Neutrophil (primary cell): ENCODE measurements around the gene CASP1.
"Not testable (repeated sequence)": the region's sequence is repeated elsewhere in the genome, so short reads cannot be mapped to it uniquely, and the experiment has no call there.

ENCODE experiments used
- H3K27ac ChIP-seq: fragments of 200-600 bp; sonication (generic); 2 replicates; pipeline ENCODE4 v1.5.1; 2016; ENCODE audit warnings: mild to moderate bottlenecking, moderate library complexity
- H3K27me3 ChIP-seq: fragments of 200-600 bp; sonication (generic); 2 replicates; pipeline ENCODE4 v1.6.0; 2016; ENCODE audit warnings: mild to moderate bottlenecking
- H3K36me3 ChIP-seq: fragments of 200-600 bp; sonication (generic); 2 replicates; pipeline ENCODE4 v1.5.1; 2017
- H3K4me1 ChIP-seq, 2 experiments: fragments of 200-600 bp in 1 of 2; sonication (generic) in 1 of 2; 1 replicate in 1 of 2; 2 replicates in 1 of 2; pipeline versions ENCODE4 v1.5.1 to v1.6.1; 2013 to 2016; ENCODE audit warnings: low read depth in 1 of 2, low read length in 1 of 2, mild to moderate bottlenecking in 1 of 2, moderate library complexity in 1 of 2; ENCODE audit not compliant: control insufficient read depth in 1 of 2, insufficient read depth in 1 of 2
- H3K4me3 ChIP-seq, 2 experiments: fragments of 200-600 bp in 1 of 2; sonication (generic) in 1 of 2; 1 replicate in 1 of 2; 2 replicates in 1 of 2; pipeline ENCODE4 v1.5.1; 2013 to 2016; ENCODE audit warnings: low read depth in 1 of 2, low read length in 1 of 2, mild to moderate bottlenecking in 1 of 2, moderate library complexity in 1 of 2
- H3K9me3 ChIP-seq: fragments of 200-600 bp; sonication (generic); 2 replicates; pipeline ENCODE4 v1.5.1; 2016
- TF ChIP-seq, protein P1 (sequence below): fragments of 200-600 bp; sonication (generic); IDR thresholded peaks from 2 replicates; pipeline ENCODE4 v1.5.1; 2016; ENCODE audit warnings: antibody characterized with exemption

CASP1 gene

DNA sequence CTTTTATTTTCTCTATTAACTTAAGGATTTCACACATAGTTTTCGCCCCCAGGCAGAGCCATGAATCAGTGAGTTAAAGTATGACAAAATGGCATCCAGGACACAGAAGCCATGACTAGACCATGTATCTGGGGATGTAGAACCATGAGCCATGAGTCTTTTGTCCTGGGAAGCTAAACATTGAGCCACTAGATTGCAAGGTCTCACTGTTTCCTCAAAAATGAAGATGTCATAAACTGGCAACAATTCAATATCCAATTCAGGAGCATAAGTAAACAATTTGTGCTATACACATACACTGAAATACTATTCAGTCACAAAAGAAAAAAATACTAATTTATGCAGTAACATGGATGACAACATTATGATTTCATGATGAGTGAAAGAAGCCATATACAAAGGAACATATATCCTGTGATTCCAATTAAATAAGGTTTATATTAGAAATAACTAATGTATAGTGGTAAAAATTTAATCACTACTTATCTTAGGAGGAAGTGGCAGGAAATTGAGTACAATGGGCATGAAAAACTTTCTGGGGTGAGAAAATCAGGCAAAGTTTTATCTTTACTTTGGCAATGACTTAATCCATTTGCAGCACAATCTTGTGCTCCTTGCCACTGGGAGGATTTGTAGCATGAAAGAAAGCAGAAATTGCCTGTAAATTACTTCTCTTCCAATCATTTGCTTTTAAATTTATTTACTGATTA, 38.7 kb upstream of the CASP1 start:
- no peaks in the 10 kb centered on the region for H3K9me3 ChIP-seq
- H3K4me1 ChIP-seq = peaks cover 10 to 11% of the 10 kb centered on the region in 2 experiments
- H3K27me3 ChIP-seq = no peaks in the 10 kb centered on the region
- H3K4me3 ChIP-seq = no peak overlapping the region
- TF ChIP-seq, protein P1, sequence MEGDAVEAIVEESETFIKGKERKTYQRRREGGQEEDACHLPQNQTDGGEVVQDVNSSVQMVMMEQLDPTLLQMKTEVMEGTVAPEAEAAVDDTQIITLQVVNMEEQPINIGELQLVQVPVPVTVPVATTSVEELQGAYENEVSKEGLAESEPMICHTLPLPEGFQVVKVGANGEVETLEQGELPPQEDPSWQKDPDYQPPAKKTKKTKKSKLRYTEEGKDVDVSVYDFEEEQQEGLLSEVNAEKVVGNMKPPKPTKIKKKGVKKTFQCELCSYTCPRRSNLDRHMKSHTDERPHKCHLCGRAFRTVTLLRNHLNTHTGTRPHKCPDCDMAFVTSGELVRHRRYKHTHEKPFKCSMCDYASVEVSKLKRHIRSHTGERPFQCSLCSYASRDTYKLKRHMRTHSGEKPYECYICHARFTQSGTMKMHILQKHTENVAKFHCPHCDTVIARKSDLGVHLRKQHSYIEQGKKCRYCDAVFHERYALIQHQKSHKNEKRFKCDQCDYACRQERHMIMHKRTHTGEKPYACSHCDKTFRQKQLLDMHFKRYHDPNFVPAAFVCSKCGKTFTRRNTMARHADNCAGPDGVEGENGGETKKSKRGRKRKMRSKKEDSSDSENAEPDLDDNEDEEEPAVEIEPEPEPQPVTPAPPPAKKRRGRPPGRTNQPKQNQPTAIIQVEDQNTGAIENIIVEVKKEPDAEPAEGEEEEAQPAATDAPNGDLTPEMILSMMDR = no peak
- H3K36me3 ChIP-seq = no peaks in the 10 kb centered on the region
- no peak overlapping the region for H3K27ac ChIP-seq

- not testable (repeated sequence) for H3K27me3 ChIP-seq, H3K4me3 ChIP-seq, H3K9me3 ChIP-seq, H3K27ac ChIP-seq, H3K36me3 ChIP-seq
- H3K4me1 ChIP-seq = peaks cover 10 to 11% of the 10 kb centered on the region in 2 experiments
These were observed 37.1 kb upstream of the CASP1 start for GRCh38 chr11:105072080-105072479.

GRCh38 chr11:105071089-105071732, 36.3 kb upstream of the CASP1 start:
- no peaks in the 10 kb centered on the region for H3K27me3 ChIP-seq
- H3K4me3 ChIP-seq = no peak overlapping the region
- peak overlapping the region; percentile 43 for H3K27ac ChIP-seq
- no peaks in the 10 kb centered on the region for H3K36me3 ChIP-seq
- TF ChIP-seq, protein P1 = no peak
- H3K9me3 ChIP-seq = no peaks in the 10 kb centered on the region
- peaks cover 10 to 11% of the 10 kb centered on the region in 2 experiments for H3K4me1 ChIP-seq

DNA sequence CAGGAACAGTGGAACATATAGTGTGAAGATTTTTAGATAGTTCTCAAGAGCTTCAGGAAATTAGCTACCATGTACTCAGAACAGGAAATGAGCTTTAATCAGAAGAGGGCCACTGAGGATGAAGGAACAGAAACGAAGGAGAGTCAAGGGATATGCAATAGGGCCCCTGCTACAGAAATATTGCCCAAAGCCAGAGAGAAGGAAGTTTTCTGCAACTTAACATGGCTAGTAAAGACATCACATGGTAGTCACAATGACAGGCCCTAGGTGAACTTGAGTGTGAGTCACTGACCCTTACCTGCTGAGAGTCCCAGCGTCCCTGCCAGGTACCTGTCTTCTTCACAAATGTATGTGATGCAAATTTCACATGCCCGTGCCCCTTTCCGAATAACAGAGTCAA, 35.4 kb upstream of the CASP1 start:
- no peak overlapping the region for H3K27ac ChIP-seq
- no peaks in the 10 kb centered on the region for H3K27me3 ChIP-seq
- H3K36me3 ChIP-seq = no peaks in the 10 kb centered on the region
- TF ChIP-seq, protein P1 = no peak
- H3K4me3 ChIP-seq = no peak overlapping the region
- peaks cover 10 to 11% of the 10 kb centered on the region in 2 experiments for H3K4me1 ChIP-seq
- no peaks in the 10 kb centered on the region for H3K9me3 ChIP-seq

GRCh38 chr11:105069749-105070148, 34.8 kb upstream of the CASP1 start:
- H3K36me3 ChIP-seq, H3K4me3 ChIP-seq, H3K27me3 ChIP-seq, H3K27ac ChIP-seq, H3K9me3 ChIP-seq: not testable (repeated sequence)
- peaks cover 10 to 11% of the 10 kb centered on the region in 2 experiments for H3K4me1 ChIP-seq

- not testable (repeated sequence) for H3K27ac ChIP-seq, H3K27me3 ChIP-seq, H3K4me3 ChIP-seq, H3K36me3 ChIP-seq, H3K4me1 ChIP-seq, H3K9me3 ChIP-seq
These were observed 28.4 kb upstream of the CASP1 start for GRCh38 chr11:105063245-105063941.

DNA sequence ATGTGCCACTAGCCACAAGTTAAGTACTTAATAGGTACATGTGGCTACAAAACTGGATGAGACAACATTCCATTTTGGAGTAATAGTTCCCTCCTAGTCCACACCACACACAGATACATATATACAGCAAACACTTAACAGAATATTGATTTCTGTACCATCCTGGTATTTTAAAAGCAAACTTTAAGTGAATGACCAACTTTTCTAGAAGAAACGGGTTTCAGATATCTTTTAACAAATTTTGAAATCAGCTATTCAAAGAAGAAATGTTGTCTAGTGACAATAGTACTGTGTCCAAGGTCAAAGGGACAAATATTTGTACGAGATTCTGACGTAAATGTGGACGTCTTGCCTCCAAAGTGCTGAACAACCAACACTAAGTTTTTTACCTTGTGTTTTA, 22.5 kb upstream of the CASP1 start:
- H3K4me1 ChIP-seq = peaks cover 0 to 4% of the 10 kb centered on the region in 2 experiments
- no peaks in the 10 kb centered on the region for H3K27me3 ChIP-seq
- no peaks in the 10 kb centered on the region for H3K36me3 ChIP-seq
- H3K4me3 ChIP-seq = no peak overlapping the region
- TF ChIP-seq, protein P1 = no peak
- H3K9me3 ChIP-seq = no peaks in the 10 kb centered on the region
- no peak overlapping the region for H3K27ac ChIP-seq
